NT2/D1 (cell line): ENCODE measurements around the gene ANTXRL.
"Not testable (repeated sequence)": the region's sequence is repeated elsewhere in the genome, so short reads cannot be mapped to it uniquely, and the experiment has no call there.

ENCODE experiments used
- DNase-seq: peaks from one replicate; pipeline ENCODE4 v3.0.0-alpha.2; 2011; ENCODE audit warnings: low read depth, low spot score
- H3K27me3 ChIP-seq: 2 replicates; pipeline ENCODE4 v1.6.0; 2011; ENCODE audit warnings: mild to moderate bottlenecking; ENCODE audit not compliant: insufficient read length, insufficient read depth
- H3K36me3 ChIP-seq: 2 replicates; pipeline ENCODE4 v1.6.1; 2011; ENCODE audit warnings: mild to moderate bottlenecking, low read length, mixed read lengths; ENCODE audit not compliant: insufficient read depth, insufficient read length
- H3K4me1 ChIP-seq: 2 replicates; pipeline ENCODE4 v1.5.1; 2011; ENCODE audit not compliant: insufficient read depth, insufficient read length
- H3K4me3 ChIP-seq: 2 replicates; pipeline ENCODE4 v1.5.1; 2011; ENCODE audit warnings: low read depth; ENCODE audit not compliant: insufficient read length
- H3K9ac ChIP-seq: 2 replicates; pipeline ENCODE4 v1.6.0; 2011; ENCODE audit warnings: low read depth; ENCODE audit not compliant: insufficient read length
- H3K9me3 ChIP-seq: 2 replicates; pipeline ENCODE4 v1.5.1; 2011; ENCODE audit warnings: mild to moderate bottlenecking, low read length; ENCODE audit not compliant: insufficient read depth
- SUZ12 ChIP-seq: IDR thresholded peaks from 2 replicates; pipeline ENCODE4 v1.6.1; 2011; ENCODE audit not compliant: insufficient read length, insufficient read depth; ENCODE audit errors: extremely low read depth
- YY1 ChIP-seq: IDR thresholded peaks from 2 replicates; pipeline ENCODE4 v1.6.1; 2011; ENCODE audit not compliant: insufficient read length, insufficient read depth
- ZNF274 ChIP-seq: IDR thresholded peaks from 2 replicates; pipeline ENCODE4 v1.6.1; 2011; ENCODE audit warnings: mild to moderate bottlenecking, low read depth, low read length

ANTXRL gene

DNA sequence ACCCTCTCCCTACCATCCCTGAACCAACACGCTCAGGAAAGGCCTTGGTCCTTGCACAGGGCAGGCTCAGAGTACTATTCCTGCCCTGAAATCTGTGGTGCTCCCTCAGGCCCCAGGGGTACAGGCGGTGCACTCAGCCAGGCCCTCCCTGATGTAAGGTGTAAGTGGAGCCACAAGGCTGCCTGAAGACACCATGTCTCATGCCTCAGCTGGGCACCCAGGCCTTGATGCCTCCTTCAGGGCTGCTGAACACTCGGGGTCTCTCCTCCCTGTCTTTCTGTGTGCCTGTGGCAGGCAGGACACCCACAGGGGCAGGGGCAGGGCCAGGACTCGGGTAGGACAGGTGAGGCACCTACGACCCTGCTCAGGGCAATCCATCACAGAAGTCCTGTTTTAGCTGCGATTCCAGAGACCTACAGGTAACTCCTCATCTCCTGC is 22.9 kb upstream of the ANTXRL start:
- H3K4me1 ChIP-seq, result no peaks in the 10 kb centered on the region
- no peak for DNase-seq
- TF ChIP-seq SUZ12 (no peak), YY1 (no peak), ZNF274 (no peak)

DNA sequence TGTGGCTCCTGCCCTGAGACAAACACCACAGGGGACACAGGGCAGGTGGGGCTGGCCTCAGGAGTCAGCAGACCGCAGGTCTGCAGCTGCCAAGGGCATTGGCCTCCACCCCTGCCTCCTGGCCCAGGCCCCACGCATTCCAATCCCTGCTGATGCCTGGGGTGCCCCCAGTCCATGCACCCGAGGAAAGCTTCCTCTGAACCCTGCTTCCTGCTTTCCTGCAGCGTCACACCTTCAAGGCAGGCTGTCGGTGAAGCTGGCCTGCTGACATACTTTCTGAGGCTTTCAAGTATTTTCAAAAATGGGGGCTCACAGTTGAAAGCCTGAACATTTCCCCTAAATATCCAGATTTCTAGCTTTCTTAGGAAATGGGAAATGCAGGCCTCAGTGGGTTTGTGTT is 22.5 kb upstream of the ANTXRL start:
- Histone ChIP-seq H3K4me1 (no peaks in the 10 kb centered on the region), H3K9me3 (no peaks in the 10 kb centered on the region), H3K36me3 (no peaks in the 10 kb centered on the region), H3K9ac (no peak overlapping the region), H3K4me3 (no peak overlapping the region), H3K27me3 (no peaks in the 10 kb centered on the region)
- DNase-seq, result no peak
- no peak for TF ChIP-seq YY1

More for the DNA sequence above, 22.9 kb upstream of the ANTXRL start:
- no peaks in the 10 kb centered on the region for H3K36me3 ChIP-seq
- H3K4me3 ChIP-seq, result no peak overlapping the region
- no peaks in the 10 kb centered on the region for H3K27me3 ChIP-seq
- no peak overlapping the region for H3K9ac ChIP-seq
- H3K9me3 ChIP-seq, result no peaks in the 10 kb centered on the region

DNA sequence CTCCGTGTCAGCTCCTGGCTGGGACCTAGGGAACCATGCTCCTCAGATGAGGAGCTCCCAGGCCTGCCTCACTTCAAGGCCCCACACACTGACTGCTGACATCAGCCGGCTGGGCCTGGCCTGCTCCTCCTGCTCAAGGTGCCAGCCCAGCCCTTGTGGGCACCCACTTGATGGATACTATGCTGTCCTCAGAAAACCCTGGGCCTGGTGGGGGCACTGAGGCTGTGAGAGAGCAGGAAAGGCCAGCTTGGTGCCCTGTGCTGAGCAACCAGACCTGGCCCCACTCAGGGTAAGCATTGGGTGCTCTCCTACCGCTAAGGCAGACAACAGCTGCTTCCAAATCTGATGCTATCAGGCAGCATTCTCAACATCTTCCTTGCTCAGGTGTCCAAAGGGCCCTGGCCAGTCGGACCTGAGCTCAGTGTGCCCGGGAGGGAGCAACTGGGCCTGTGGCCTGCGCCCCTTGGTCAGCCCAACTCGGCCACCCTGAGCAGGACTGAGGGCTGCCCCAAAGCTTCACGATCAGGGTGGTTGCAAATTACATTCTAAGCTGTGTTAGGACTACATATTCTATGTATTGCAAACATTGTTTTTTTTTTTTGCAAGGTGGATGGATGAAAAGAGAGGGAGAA is 21.9 kb upstream of the ANTXRL start:
- Histone ChIP-seq H3K9ac (no peak overlapping the region), H3K4me1 (no peaks in the 10 kb centered on the region), H3K9me3 (no peaks in the 10 kb centered on the region), H3K36me3 (no peaks in the 10 kb centered on the region), H3K4me3 (no peak overlapping the region), H3K27me3 (no peaks in the 10 kb centered on the region)
- TF ChIP-seq SUZ12, result no peak
- DNase-seq, result no peak

DNA sequence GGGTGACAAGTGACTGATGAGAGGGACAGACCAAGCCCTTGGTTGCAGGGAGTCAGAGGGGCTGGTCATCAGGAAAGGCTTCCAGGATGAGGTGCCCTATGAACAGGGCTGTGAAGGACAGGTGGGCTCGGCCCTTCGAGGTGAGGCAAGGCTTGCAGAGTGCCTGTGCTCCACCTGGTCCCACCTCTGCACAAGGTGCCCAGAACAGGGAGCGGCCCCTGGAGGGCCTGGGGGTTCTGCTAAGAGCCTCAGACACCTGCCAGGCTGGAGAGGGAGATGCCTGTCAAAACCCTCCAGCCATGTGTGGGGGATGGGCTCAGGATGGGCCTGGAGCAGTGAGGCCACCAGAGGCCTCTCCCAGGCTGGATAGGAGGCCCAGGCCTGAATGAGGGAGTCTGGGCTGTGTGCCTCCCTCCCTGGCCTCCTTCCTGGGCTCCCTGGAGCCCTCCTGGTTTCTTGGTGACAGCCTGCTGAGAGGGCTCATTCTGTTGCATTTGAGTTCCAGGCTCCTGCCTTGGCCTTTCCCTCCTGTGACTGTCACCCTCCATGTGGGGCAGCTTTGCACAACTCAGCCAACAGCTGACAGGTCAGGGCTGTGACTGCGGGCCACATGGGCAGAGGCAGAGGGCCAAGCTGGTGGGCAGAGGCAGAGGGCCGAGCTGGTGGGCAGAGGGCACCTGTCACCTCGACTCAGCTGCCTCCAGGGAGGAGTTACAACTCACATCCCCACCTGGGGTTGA is 21.1 kb upstream of the ANTXRL start:
- H3K4me3 ChIP-seq, DNase-seq, H3K9ac ChIP-seq, H3K27me3 ChIP-seq, H3K36me3 ChIP-seq, H3K9me3 ChIP-seq, H3K4me1 ChIP-seq: not testable (repeated sequence)

DNA sequence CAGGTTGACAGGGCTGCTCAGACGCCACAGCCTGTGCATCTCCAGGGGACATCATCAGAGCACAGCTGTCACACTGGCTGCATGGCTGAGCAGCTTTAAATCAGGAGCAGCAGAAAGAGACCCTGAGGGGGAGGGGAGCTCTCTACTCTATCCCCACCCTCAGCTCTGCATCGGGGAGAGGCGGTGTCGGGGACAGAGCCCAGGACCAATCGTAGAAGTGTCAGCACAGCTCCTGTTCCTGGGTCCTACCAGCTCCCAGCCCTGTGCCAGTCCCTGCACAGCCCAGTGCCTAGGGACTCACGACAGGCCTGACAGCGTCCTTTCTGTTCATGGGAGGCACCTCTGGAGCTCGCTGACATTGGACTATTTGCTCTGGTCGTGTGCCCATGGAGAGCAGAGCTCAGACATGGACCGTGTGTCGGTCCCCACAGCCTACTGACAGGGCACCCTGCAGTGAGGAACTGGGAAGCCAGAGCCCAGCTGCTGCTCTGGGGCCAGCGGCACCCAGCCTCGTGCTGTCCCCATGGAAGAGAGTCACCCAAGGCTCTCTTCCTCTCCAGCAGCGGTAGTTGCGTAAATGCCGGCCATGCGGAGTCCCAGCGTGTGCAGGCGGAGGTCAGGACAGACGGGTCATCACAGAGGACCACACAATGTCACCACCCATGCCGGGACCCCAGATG is 20.4 kb upstream of the ANTXRL start:
- Histone ChIP-seq H3K27me3 (no peaks in the 10 kb centered on the region), H3K9ac (no peak overlapping the region), H3K9me3 (no peaks in the 10 kb centered on the region), H3K36me3 (no peaks in the 10 kb centered on the region), H3K4me3 (no peak overlapping the region), H3K4me1 (no peaks in the 10 kb centered on the region)
- no peak for DNase-seq
- TF ChIP-seq YY1, result no peak
- no peak for TF ChIP-seq SUZ12
- TF ChIP-seq ZNF274, result no peak

DNA sequence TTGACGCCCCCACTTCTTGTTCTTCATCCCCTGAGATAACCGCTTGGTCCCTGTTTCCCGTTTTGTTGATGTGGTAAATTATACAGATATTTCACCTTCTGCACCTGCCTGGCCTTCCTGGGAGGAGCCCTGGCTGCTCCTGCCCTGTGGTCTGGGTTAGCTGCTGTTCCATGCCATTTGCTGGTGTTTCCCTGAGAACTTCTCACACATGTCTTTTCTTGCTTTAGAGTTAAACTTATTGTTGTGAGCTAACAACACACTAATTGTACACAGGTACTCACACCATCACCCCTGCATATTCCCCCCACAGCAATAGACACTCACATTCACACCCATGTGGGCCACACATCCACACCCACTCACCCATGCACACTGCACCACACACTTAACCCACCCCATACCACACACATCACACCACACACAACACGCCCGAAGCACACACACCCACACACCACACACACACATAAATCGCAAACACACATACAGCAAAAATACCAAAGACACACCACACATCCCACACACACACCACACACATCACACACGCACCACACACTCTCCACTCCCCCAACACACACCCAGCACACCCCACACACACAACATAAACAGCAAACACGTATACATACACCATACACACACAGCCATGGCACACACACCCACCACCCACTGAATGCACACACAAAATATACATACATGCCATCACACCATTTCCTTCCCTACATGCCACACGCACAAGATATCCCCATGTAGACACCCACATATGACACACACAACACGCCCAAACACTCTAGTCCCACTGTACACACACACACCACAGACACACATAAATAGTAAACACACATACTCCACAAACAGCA is 19.4 kb upstream of the ANTXRL start:
- Histone ChIP-seq H3K4me3 (no peak overlapping the region), H3K9me3 (no peaks in the 10 kb centered on the region), H3K4me1 (no peaks in the 10 kb centered on the region), H3K36me3 (no peaks in the 10 kb centered on the region), H3K27me3 (no peaks in the 10 kb centered on the region), H3K9ac (no peak overlapping the region)
- DNase-seq, result no peak
- TF ChIP-seq ZNF274 (no peak), SUZ12 (no peak), YY1 (no peak)

DNA sequence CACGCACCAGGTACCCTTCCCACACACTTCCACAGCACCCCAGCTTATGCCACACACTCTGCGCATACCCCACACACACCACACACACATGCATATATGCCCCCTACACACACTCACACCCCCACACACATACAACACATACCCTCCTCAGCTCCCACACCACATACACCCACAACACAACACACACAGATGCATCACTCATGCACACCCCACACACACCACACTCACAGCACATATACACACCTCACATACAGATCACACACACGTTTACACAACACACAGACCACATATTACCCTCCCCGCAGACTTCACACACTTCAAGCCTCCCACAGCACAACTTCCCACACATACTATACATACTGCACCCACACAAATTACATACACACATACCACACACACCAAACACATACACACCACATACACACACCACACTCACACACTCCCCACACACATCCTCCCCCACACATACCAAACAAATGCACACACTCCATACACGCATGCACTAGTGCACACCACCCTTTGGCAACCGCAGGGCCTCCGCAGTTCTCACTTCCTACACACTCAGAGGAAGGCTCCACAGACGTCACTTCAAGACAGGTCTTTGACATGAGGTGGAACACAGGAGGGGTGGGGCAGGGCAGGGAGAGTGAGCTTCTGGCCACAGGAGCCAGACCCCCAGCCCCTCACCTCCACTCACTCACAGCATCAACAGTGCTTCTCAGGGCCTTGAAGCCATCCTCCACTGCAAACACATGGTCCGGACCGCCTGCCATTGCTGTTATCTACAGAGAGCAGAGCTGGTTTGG is 18.5 kb upstream of the ANTXRL start:
- no peaks in the 10 kb centered on the region for H3K27me3 ChIP-seq
- no peak for DNase-seq
- no peaks in the 10 kb centered on the region for H3K36me3 ChIP-seq
- no peaks in the 10 kb centered on the region for H3K9me3 ChIP-seq
- H3K4me3 ChIP-seq, result no peak overlapping the region
- no peak overlapping the region for H3K9ac ChIP-seq
- TF ChIP-seq SUZ12 (no peak), YY1 (no peak), ZNF274 (no peak)
- H3K4me1 ChIP-seq, result no peaks in the 10 kb centered on the region

DNA sequence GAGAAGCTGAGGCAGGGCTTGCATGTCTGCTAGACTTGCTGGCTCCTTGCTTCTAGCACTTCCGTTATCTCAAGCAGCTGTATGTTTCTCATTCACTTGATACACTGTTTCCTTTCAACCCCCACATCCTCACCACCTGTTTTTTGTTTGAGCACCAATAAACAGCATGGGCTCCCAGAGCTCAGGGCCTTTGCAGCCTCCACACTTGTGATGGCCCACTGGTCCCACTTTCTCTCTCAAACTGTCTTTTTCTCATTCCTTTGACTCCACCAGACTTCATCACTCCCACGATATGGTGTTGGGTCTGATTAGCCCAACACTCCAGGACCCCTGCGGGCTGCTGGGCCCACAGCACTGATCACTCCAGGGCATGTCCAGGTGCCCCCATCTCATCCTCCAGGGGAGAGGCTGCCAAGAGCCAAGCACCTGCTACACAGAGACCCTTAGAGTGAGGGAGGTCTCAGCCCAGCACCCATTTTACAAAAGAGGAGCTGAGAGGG is 17.2 kb upstream of the ANTXRL start:
- H3K36me3 ChIP-seq, H3K9me3 ChIP-seq, H3K4me3 ChIP-seq, DNase-seq, H3K27me3 ChIP-seq, H3K4me1 ChIP-seq, H3K9ac ChIP-seq: not testable (repeated sequence)
